GM12892 (cell line): ENCODE data around the gene CELF2.

Source experiments
- POLR2A ChIP-seq: IDR thresholded peaks from 2 replicates; pipeline ENCODE4 v1.6.1; 2011; ENCODE audit warnings: low read depth, low read length, control low read depth
- POLR2AphosphoS5 ChIP-seq: IDR thresholded peaks from 2 replicates; pipeline ENCODE4 v1.6.1; 2011; ENCODE audit warnings: low read depth, low read length, control low read depth
- TAF1 ChIP-seq: IDR thresholded peaks from 2 replicates; pipeline ENCODE4 v1.6.1; 2011; ENCODE audit warnings: low read depth, mild to moderate bottlenecking, control low read depth, low read length, borderline replicate concordance

- no peak for TF ChIP-seq POLR2AphosphoS5
- TF ChIP-seq POLR2A, result no peak
- no peak for TF ChIP-seq TAF1
These were observed 359.6 kb downstream of the CELF2 start for GRCh38 chr10:11377267-11377666.
